ENCODE data around the gene RAB4A. TPM values are rescaled to one million over a fixed set of nuclear protein-coding genes. Genes with fewer than 3 reads are reported as not detected.

Gene RAB4A
- total RNA-seq, 1 donor from 2014 or later = 63.0 TPM

- no peak for DNase-seq
- peaks cover 5% of the 10 kb centered on the region for H3K9me3 Mint-ChIP-seq (ENCODE audit: unreplicated experiment)
- H3K4me3 Mint-ChIP-seq (ENCODE audit: unreplicated experiment) = no peak overlapping the region
- H3K4me1 Mint-ChIP-seq (ENCODE audit: low read depth, unreplicated experiment) = peaks cover 14% of the 10 kb centered on the region
- H3K27me3 Mint-ChIP-seq (ENCODE audit: unreplicated experiment) = peaks cover 4% of the 10 kb centered on the region
- no peak for TF ChIP-seq CTCF (IDR thresholded peaks at IDR 0.05; ENCODE audit: partially characterized antibody, unreplicated experiment)
- no peak overlapping the region for H3K27ac Mint-ChIP-seq (ENCODE audit: unreplicated experiment)
- H3K36me3 Mint-ChIP-seq (ENCODE audit: unreplicated experiment) = no peaks in the 10 kb centered on the region
Observed at GRCh38 chr1:229225331-229225782, 45.6 kb upstream of the RAB4A start.

DNA sequence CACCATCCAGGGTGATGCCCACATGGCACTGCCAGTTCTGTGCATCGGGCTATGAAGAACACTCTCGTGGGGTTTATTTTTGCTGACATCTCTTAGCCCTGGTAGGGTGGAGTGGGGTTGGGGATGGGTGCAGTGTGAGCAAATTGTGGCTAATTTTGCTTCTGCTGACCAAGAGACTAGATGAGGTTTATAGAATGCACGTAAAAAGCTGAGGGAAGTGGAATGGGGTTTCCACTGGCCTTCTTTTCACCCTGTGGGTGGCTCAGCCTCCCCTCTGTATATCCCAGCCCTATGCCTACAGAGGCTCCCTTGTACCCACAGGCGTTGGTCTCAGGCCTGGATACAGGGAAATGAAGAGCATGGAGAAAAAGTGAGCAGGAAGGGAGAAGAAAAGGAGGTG, 44.1 kb upstream of the RAB4A start:
- H3K9me3 Mint-ChIP-seq (ENCODE audit: unreplicated experiment) = peaks cover 5% of the 10 kb centered on the region
- no peak for DNase-seq
- H3K36me3 Mint-ChIP-seq (ENCODE audit: unreplicated experiment) = no peaks in the 10 kb centered on the region
- no peak for TF ChIP-seq CTCF (IDR thresholded peaks at IDR 0.05; ENCODE audit: partially characterized antibody, unreplicated experiment)
- no peak overlapping the region for H3K27ac Mint-ChIP-seq (ENCODE audit: unreplicated experiment)
- peaks cover 17% of the 10 kb centered on the region for H3K4me1 Mint-ChIP-seq (ENCODE audit: low read depth, unreplicated experiment)
- H3K4me3 Mint-ChIP-seq (ENCODE audit: unreplicated experiment) = no peak overlapping the region
- H3K27me3 Mint-ChIP-seq (ENCODE audit: unreplicated experiment) = peaks cover 4% of the 10 kb centered on the region

DNA sequence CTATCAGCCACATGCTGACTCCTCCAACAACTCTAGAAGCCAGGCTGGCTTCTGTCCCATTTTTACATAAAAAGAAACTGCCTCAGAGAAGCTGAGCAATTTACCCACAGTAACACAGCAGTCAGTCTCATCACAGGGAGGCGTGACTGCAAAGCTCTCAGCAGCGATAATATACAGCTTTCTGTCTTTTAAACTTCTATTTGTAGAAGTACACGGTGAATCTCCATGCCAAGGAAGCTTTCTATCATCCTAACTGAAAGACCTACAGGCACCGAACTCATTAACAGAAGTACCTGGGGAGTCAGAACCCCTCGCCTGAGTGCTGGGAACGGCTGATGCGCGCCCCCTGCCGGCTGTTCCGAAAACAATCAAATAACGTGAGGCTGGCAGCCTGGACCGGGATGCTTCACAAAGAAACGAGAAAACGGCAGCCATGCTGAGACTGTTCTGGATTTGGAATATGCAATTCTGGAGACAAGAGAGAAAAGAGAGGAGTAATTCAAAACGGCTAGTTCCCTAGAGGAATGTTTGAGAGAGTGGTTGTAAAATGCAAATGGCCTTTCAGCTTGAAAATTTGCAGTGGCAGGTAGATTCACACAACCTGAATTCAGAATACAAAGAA, 43.5 kb upstream of the RAB4A start:
- Mint-ChIP-seq H3K27ac (ENCODE audit: unreplicated experiment) (peak overlapping the region; percentile 2), H3K4me3 (ENCODE audit: unreplicated experiment) (no peak overlapping the region), H3K27me3 (ENCODE audit: unreplicated experiment) (peaks cover 4% of the 10 kb centered on the region), H3K4me1 (ENCODE audit: low read depth, unreplicated experiment) (peaks cover 17% of the 10 kb centered on the region), H3K36me3 (ENCODE audit: unreplicated experiment) (no peaks in the 10 kb centered on the region), H3K9me3 (ENCODE audit: unreplicated experiment) (peaks cover 5% of the 10 kb centered on the region)
- peak; percentile 97 for TF ChIP-seq CTCF (IDR thresholded peaks at IDR 0.05; ENCODE audit: partially characterized antibody, unreplicated experiment)
- DNase-seq = peak; percentile 91

DNA sequence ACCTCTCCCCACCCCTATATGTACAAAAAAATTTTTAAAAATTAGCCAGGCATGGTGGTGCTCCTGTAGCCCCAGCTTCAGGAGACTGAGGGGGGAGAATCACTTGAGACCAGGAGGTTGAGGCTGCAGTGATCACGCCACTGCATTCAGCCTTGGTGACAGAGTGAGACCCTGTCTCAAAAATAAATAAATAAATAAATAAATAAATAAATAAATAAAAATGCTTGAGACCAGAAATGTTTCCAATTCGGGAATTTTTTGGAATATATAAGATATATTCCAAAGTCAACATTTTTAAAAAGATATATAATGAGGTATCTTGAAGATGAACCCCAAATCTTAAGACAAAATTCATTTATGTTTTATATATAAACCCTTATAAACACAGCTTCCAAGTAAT, 42.4 kb upstream of the RAB4A start:
- Mint-ChIP-seq H3K36me3 (ENCODE audit: unreplicated experiment) (no peaks in the 10 kb centered on the region), H3K27ac (ENCODE audit: unreplicated experiment) (no peak overlapping the region), H3K9me3 (ENCODE audit: unreplicated experiment) (peaks cover 1% of the 10 kb centered on the region), H3K4me3 (ENCODE audit: unreplicated experiment) (no peak overlapping the region), H3K27me3 (ENCODE audit: unreplicated experiment) (peaks cover 6% of the 10 kb centered on the region), H3K4me1 (ENCODE audit: low read depth, unreplicated experiment) (peaks cover 17% of the 10 kb centered on the region)
- no peak for DNase-seq
- no peak for TF ChIP-seq CTCF (IDR thresholded peaks at IDR 0.05; ENCODE audit: partially characterized antibody, unreplicated experiment)

DNA sequence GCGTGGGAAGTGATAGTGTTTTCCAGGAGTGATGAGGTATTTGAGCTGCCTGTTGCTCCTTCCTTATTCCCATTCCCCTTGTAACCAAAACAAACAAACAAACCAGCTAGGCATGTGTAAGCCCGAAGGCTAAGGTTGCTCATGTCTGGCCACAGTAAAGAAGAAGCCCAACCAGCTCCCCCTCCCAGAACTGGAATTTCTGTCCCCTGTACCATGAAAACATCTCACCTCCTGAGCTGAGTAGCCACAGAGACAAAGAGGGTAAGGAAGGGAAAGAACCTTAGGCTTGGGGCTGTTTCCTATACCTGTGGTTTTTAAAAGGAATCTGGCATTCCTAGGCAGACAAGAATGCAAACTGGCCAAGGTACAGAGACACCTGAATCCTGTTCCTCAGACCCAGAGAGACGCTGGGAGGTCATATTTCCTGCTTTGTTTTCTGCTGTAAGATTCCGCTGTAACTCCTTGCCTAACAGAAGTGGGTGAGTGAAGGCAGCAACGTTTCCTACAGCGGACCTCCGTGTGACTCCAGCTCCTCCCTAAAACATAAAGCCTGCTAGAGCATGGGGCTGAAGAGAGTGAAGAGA, 41.7 kb upstream of the RAB4A start:
- no peak overlapping the region for H3K4me3 Mint-ChIP-seq (ENCODE audit: unreplicated experiment)
- DNase-seq = no peak

More for the DNA sequence above, 41.7 kb upstream of the RAB4A start:
- H3K4me1 Mint-ChIP-seq (ENCODE audit: low read depth, unreplicated experiment) = peaks cover 16% of the 10 kb centered on the region
- peaks cover 1% of the 10 kb centered on the region for H3K9me3 Mint-ChIP-seq (ENCODE audit: unreplicated experiment)
- no peaks in the 10 kb centered on the region for H3K36me3 Mint-ChIP-seq (ENCODE audit: unreplicated experiment)
- H3K27ac Mint-ChIP-seq (ENCODE audit: unreplicated experiment) = no peak overlapping the region
- H3K27me3 Mint-ChIP-seq (ENCODE audit: unreplicated experiment) = peaks cover 5% of the 10 kb centered on the region
- no peak for TF ChIP-seq CTCF (IDR thresholded peaks at IDR 0.05; ENCODE audit: partially characterized antibody, unreplicated experiment)

Data from glutamatergic neuron (in vitro differentiated cells).